GM13976 (cell line): Measurements from ENCODE around the gene EI24.
A peak's percentile ranks its signal among the peaks of the same experiment; 100 is the strongest.
"Not testable (repeated sequence)": the region's sequence is repeated elsewhere in the genome, so short reads cannot be mapped to it uniquely, and the experiment has no call there.

ENCODE experiments used
- DNase-seq: peaks from one replicate; pipeline ENCODE4 v3.0.0; 2012; ENCODE audit warnings: low spot score
- CTCF ChIP-seq: IDR thresholded peaks from 2 replicates; pipeline ENCODE4 v1.5.1; 2012; ENCODE audit warnings: borderline replicate concordance, mild to moderate bottlenecking; ENCODE audit not compliant: insufficient read depth; ENCODE audit errors: extremely low read depth, missing control alignments, control extremely low read depth
- in situ Hi-C: fragments of 300-500 bp; cut with MboI; formaldehyde crosslinking; loops from one replicate; pipeline ENCODE4 v1.12.0; 2022; ENCODE audit warnings: low sequenced_read_pairs, mixed read lengths, inconsistent platforms; ENCODE audit not compliant: unreplicated experiment

EI24 gene

GRCh38 chr11:125568970-125569914 lies at the start of gene EI24:
TSS of gene EI24 (plus strand) at chr11:125569477. CDS start at chr11:125572528, 3,051 bp downstream.
- DNase-seq = peak; percentile 94
- in situ Hi-C loops = no loop called here
- TF ChIP-seq CTCF = peak; percentile 55

GRCh38 chr11:125519860-125520834 lies 49.1 kb upstream of the EI24 start:
- in situ Hi-C loops = no loop called here
- DNase-seq = no peak
- TF ChIP-seq CTCF = no peak

GRCh38 chr11:125525303-125525702 lies 44.0 kb upstream of the EI24 start:
- no peak for DNase-seq
- in situ Hi-C loops = no loop called here
- no peak for TF ChIP-seq CTCF

GRCh38 chr11:125532668-125533067 lies 36.6 kb upstream of the EI24 start:
- in situ Hi-C loops = no loop called here
- no peak for TF ChIP-seq CTCF
- no peak for DNase-seq

GRCh38 chr11:125535585-125535984 lies 33.7 kb upstream of the EI24 start:
- in situ Hi-C loops = no loop called here
- DNase-seq = no peak
- TF ChIP-seq CTCF = no peak

- in situ Hi-C loops, DNase-seq: not testable (repeated sequence)
Observed at GRCh38 chr11:125536834-125537233, 32.4 kb upstream of the EI24 start.

- in situ Hi-C loops = no loop called here
- TF ChIP-seq CTCF = no peak
- no peak for DNase-seq
Observed at GRCh38 chr11:125542709-125543108, 26.6 kb upstream of the EI24 start.
